Activated T-cell treated with anti-CD3 and anti-CD28 coated beads, Interleukin-2, amount 50 U/mL, for 48 hours (primary cell): ENCODE measurements around the gene DEFB132.
A peak's percentile ranks its signal among the peaks of the same experiment; 100 is the strongest.

Source experiments
- DNase-seq, 2 experiments: peaks; one replicate each; pipeline ENCODE4 v3.0.0-alpha.2; 2020

The DEFB132 gene

GRCh38 chr20:266596-267562, 9.4 kb downstream of the DEFB132 start:
- DNase-seq, result peak; percentile 95

GRCh38 chr20:270517-270916, 13.0 kb downstream of the DEFB132 start:
- DNase-seq, result no peak

- no peak for DNase-seq
Observed at GRCh38 chr20:271069-271468, 13.5 kb downstream of the DEFB132 start.

- no peak for DNase-seq
Observed at GRCh38 chr20:271528-271927, 14.0 kb downstream of the DEFB132 start.

- DNase-seq, result no peak
Observed at GRCh38 chr20:272718-273117, 15.2 kb downstream of the DEFB132 start.

GRCh38 chr20:273884-274283, 16.4 kb downstream of the DEFB132 start:
- DNase-seq, result no peak

GRCh38 chr20:275791-276190, 18.3 kb downstream of the DEFB132 start:
- DNase-seq, result no peak

- DNase-seq, result peak in 1 of 2 experiments; percentile 12
Observed at GRCh38 chr20:276620-277495, 19.3 kb downstream of the DEFB132 start.

GRCh38 chr20:277496-277781, 19.9 kb downstream of the DEFB132 start:
- no peak for DNase-seq

- DNase-seq, result peak in 1 of 2 experiments; percentile 16
Observed at GRCh38 chr20:278181-278580, 20.7 kb downstream of the DEFB132 start.

- DNase-seq, result peak in 1 of 2 experiments; percentile 11
Observed at GRCh38 chr20:278607-279571, 21.4 kb downstream of the DEFB132 start.

- no peak for DNase-seq
Observed at GRCh38 chr20:284172-284571, 26.6 kb downstream of the DEFB132 start.

- DNase-seq, result no peak
Observed at GRCh38 chr20:286508-286907, 29.0 kb downstream of the DEFB132 start.

- no peak for DNase-seq
Observed at GRCh38 chr20:288956-289692, 31.6 kb downstream of the DEFB132 start.

GRCh38 chr20:289693-290083, 32.2 kb downstream of the DEFB132 start:
- no peak for DNase-seq

GRCh38 chr20:290084-290831, 32.7 kb downstream of the DEFB132 start, which contains the start of gene C20orf96:
Gene C20orf96 (minus strand): TSS chr20:290750. CDS start chr20:290610, 140 bp downstream.
- peak; percentile 91 to 92 for DNase-seq

GRCh38 chr20:294602-295001, 37.1 kb downstream of the DEFB132 start:
- DNase-seq, result no peak

- no peak for DNase-seq
Observed at GRCh38 chr20:295804-296203, 38.3 kb downstream of the DEFB132 start.

GRCh38 chr20:297098-297924, 39.8 kb downstream of the DEFB132 start, which contains the start of gene ZCCHC3:
Gene ZCCHC3 (plus strand): TSS chr20:297570. CDS start chr20:297587, 17 bp downstream.
- DNase-seq, result peak; percentile 87 to 88
